Mesothelial cell of epicardium (in vitro differentiated cells): ENCODE data around the gene LRRC8C. TPM values are rescaled to one million over a fixed set of nuclear protein-coding genes. Genes with fewer than 3 reads are reported as not detected.

Source experiments
- DNase-seq, 2 experiments: peaks; one replicate each; pipeline ENCODE4 v3.0.0; 2021; ENCODE audit warnings: low spot score in 2 of 2; ENCODE audit not compliant: unreplicated experiment in 2 of 2
- H3K27ac Mint-ChIP-seq: 2 replicates; pipeline ENCODE4 v1.8.0; 2021; ENCODE audit warnings: mixed read lengths
- H3K27me3 Mint-ChIP-seq: 2 replicates; pipeline ENCODE4 v1.8.0; 2021; ENCODE audit warnings: low read depth, mixed read lengths
- H3K36me3 Mint-ChIP-seq: 2 replicates; pipeline ENCODE4 v1.8.0; 2021; ENCODE audit warnings: mixed read lengths
- H3K4me1 Mint-ChIP-seq: 2 replicates; pipeline ENCODE4 v1.8.0; 2021; ENCODE audit warnings: mixed read lengths
- H3K4me3 Mint-ChIP-seq: 2 replicates; pipeline ENCODE4 v1.8.0; 2021; ENCODE audit warnings: mild to moderate bottlenecking, moderate library complexity, mixed read lengths
- H3K9me3 Mint-ChIP-seq: 2 replicates; pipeline ENCODE4 v1.8.0; 2021; ENCODE audit warnings: mixed read lengths
- CTCF ChIP-seq: fragments of 200-600 bp; sonication (generic); IDR thresholded peaks from one replicate; pipeline ENCODE4 v1.5.0; 2021; ENCODE audit warnings: antibody characterized with exemption; ENCODE audit not compliant: unreplicated experiment
- total RNA-seq: library from RNA; stranded (reverse); gene quantifications from 3 replicates; pipeline ENCODE4 v1.2.1, GENCODE V29; 2021

The LRRC8C gene
- total RNA-seq, 1 donor from 2014 or later: 1.3 TPM

- DNase-seq: no peak
- Mint-ChIP-seq H3K4me3 (no peak overlapping the region), H3K27ac (no peak overlapping the region), H3K36me3 (no peaks in the 10 kb centered on the region), H3K27me3 (no peaks in the 10 kb centered on the region), H3K4me1 (peaks cover 15% of the 10 kb centered on the region), H3K9me3 (no peaks in the 10 kb centered on the region)
- no peak for TF ChIP-seq CTCF
These were observed 57.7 kb downstream of the LRRC8C start for GRCh38 chr1:89690595-89690994.

- Mint-ChIP-seq H3K27me3 (no peaks in the 10 kb centered on the region), H3K4me3 (no peak overlapping the region), H3K36me3 (no peaks in the 10 kb centered on the region), H3K9me3 (no peaks in the 10 kb centered on the region), H3K4me1 (peaks cover 28% of the 10 kb centered on the region), H3K27ac (no peak overlapping the region)
- no peak for DNase-seq
- TF ChIP-seq CTCF: no peak
These were observed 59.9 kb downstream of the LRRC8C start for GRCh38 chr1:89692601-89693521.

- Mint-ChIP-seq H3K36me3 (no peaks in the 10 kb centered on the region), H3K4me1 (peaks cover 36% of the 10 kb centered on the region), H3K27me3 (no peaks in the 10 kb centered on the region), H3K27ac (no peak overlapping the region), H3K4me3 (no peak overlapping the region), H3K9me3 (peaks cover 7% of the 10 kb centered on the region)
- DNase-seq: no peak
- TF ChIP-seq CTCF: no peak
These were observed 62.9 kb downstream of the LRRC8C start for GRCh38 chr1:89695847-89696246.

GRCh38 chr1:89697383-89697782 lies 64.5 kb downstream of the LRRC8C start:
- H3K36me3 Mint-ChIP-seq: no peaks in the 10 kb centered on the region
- no peak for DNase-seq
- H3K4me3 Mint-ChIP-seq: no peak overlapping the region
- peak overlapping the region; percentile 13 for H3K27ac Mint-ChIP-seq
- H3K27me3 Mint-ChIP-seq: no peaks in the 10 kb centered on the region
- no peak for TF ChIP-seq CTCF
- H3K4me1 Mint-ChIP-seq: peaks cover 30% of the 10 kb centered on the region
- peaks cover 7% of the 10 kb centered on the region for H3K9me3 Mint-ChIP-seq

GRCh38 chr1:89698020-89698560 lies 65.2 kb downstream of the LRRC8C start:
- no peak for TF ChIP-seq CTCF
- H3K36me3 Mint-ChIP-seq: no peaks in the 10 kb centered on the region
- peak overlapping the region; percentile 13 for H3K27ac Mint-ChIP-seq
- no peaks in the 10 kb centered on the region for H3K27me3 Mint-ChIP-seq
- no peak overlapping the region for H3K4me3 Mint-ChIP-seq
- peaks cover 25% of the 10 kb centered on the region for H3K4me1 Mint-ChIP-seq
- peaks cover 7% of the 10 kb centered on the region for H3K9me3 Mint-ChIP-seq
- DNase-seq: no peak
